ENCODE data around the gene ITGB3.

- no peak for TF ChIP-seq POLR2AphosphoS5 (IDR thresholded peaks at IDR 0.05)
- no peak for TF ChIP-seq POLR2A (IDR thresholded peaks at IDR 0.05)
- TF ChIP-seq CTCF (IDR thresholded peaks at IDR 0.05), result no peak
Measured at GRCh38 chr17:47252766-47253512, 688 bp upstream of the ITGB3 start.

All from sigmoid colon (tissue), 4 donors.